Hepatocyte (in vitro differentiated cells): ENCODE measurements around the gene ZDHHC14. TPM values are rescaled to one million over a fixed set of nuclear protein-coding genes. Genes with fewer than 3 reads are reported as not detected.

Experiments used
- DNase-seq: peaks from one replicate; pipeline ENCODE4 v3.0.0-alpha.2; 2016; ENCODE audit warnings: low spot score
- H2AFZ ChIP-seq: fragments of 200-600 bp; sonication (generic); 2 replicates; pipeline ENCODE4 v1.6.0; 2016; ENCODE audit warnings: antibody characterized with exemption, mild to moderate bottlenecking
- H3K27ac ChIP-seq: fragments of 200-600 bp; sonication (generic); 2 replicates; pipeline ENCODE4 v1.5.1; 2016; ENCODE audit warnings: mild to moderate bottlenecking
- H3K27me3 ChIP-seq: fragments of 200-600 bp; sonication (generic); 2 replicates; pipeline ENCODE4 v1.6.1; 2016
- H3K36me3 ChIP-seq: fragments of 200-600 bp; sonication (generic); replicated peaks from 2 replicates; pipeline ENCODE4 v1.5.1; 2016; ENCODE audit warnings: low read depth; ENCODE audit not compliant: insufficient read depth
- H3K4me1 ChIP-seq: fragments of 200-600 bp; sonication (generic); 2 replicates; pipeline ENCODE4 v1.5.1; 2016; ENCODE audit warnings: mild to moderate bottlenecking, moderate library complexity; ENCODE audit not compliant: insufficient read depth
- H3K4me2 ChIP-seq: fragments of 200-600 bp; sonication (generic); 2 replicates; pipeline ENCODE4 v1.6.0; 2016
- H3K4me3 ChIP-seq: fragments of 200-600 bp; sonication (generic); 2 replicates; pipeline ENCODE4 v1.5.1; 2016; ENCODE audit warnings: mild to moderate bottlenecking
- H3K79me2 ChIP-seq: fragments of 200-600 bp; sonication (generic); 2 replicates; pipeline ENCODE4 v1.6.0; 2017; ENCODE audit warnings: mild to moderate bottlenecking
- H3K9me2 ChIP-seq: fragments of 200-600 bp; sonication (generic); replicated peaks from 2 replicates; pipeline ENCODE4 v1.6.0; 2017; ENCODE audit warnings: mild to moderate bottlenecking; ENCODE audit not compliant: insufficient read depth
- H3K9me3 ChIP-seq: fragments of 200-600 bp; sonication (generic); 2 replicates; pipeline ENCODE4 v1.5.1; 2016; ENCODE audit warnings: low read depth, mild to moderate bottlenecking
- H4K20me1 ChIP-seq: fragments of 200-600 bp; sonication (generic); 2 replicates; pipeline ENCODE4 v1.6.0; 2016; ENCODE audit warnings: mild to moderate bottlenecking; ENCODE audit not compliant: insufficient read depth, poor library complexity, severe bottlenecking
- EZH2 ChIP-seq: fragments of 200-600 bp; sonication (generic); IDR thresholded peaks from 2 replicates; pipeline ENCODE4 v1.6.1; 2016; ENCODE audit warnings: antibody characterized with exemption, mild to moderate bottlenecking, borderline replicate concordance
- EZH2phosphoT487 ChIP-seq: fragments of 200-600 bp; sonication (generic); IDR thresholded peaks from one replicate; pipeline ENCODE4 v1.6.1; 2018; ENCODE audit warnings: antibody characterized with exemption, mild to moderate bottlenecking, low read depth, moderate library complexity; ENCODE audit not compliant: unreplicated experiment, severe bottlenecking
- WGBS: methylation state at CpG from one replicate; pipeline ENCODE4 v1.1.6; 2016; ENCODE audit warnings: low lambda C conversion rate; ENCODE audit errors: missing lambda C conversion rate; 5-methylcytosine and 5-hydroxymethylcytosine counted together
- polyA plus RNA-seq: library from polyadenylated mRNA; unstranded; fragments of >200 nt; fragmentation: Nextera tagmentation; extraction: Ambion mirVana; gene quantifications from 2 replicates; pipeline ENCODE4 v1.2.1, GENCODE V29; 2016
- total RNA-seq: library from RNA; depleted of rRNA; stranded (reverse); fragments of >200 nt; gene quantifications from 2 replicates; pipeline ENCODE4 v1.2.3, GENCODE V29; 2014
- TF ChIP-seq, protein P1 (sequence below): fragments of 200-600 bp; sonication (generic); IDR thresholded peaks from 2 replicates; pipeline ENCODE4 v1.5.1; 2016; ENCODE audit warnings: antibody characterized with exemption, mild to moderate bottlenecking; ENCODE audit not compliant: poor library complexity

The ZDHHC14 gene
- total and polyA plus RNA-seq, 2 experiments from 2014 or later, result 11.8 to 25.2 TPM

GRCh38 chr6:157721426-157721825 is 340.4 kb downstream of the ZDHHC14 start:
- no peaks in the 10 kb centered on the region for H3K36me3 ChIP-seq
- 89% methylated on average over 17 of the region's 18 CpGs for WGBS

GRCh38 chr6:157721830-157722229 is 340.8 kb downstream of the ZDHHC14 start:
- Histone ChIP-seq H3K27ac (no peak overlapping the region), H3K79me2 (no peaks in the 10 kb centered on the region), H3K9me3 (no peaks in the 10 kb centered on the region), H3K27me3 (no peaks in the 10 kb centered on the region), H4K20me1 (no peaks in the 10 kb centered on the region), H2AFZ (no peak overlapping the region), H3K36me3 (no peaks in the 10 kb centered on the region), H3K4me1 (peaks cover 6% of the 10 kb centered on the region), H3K9me2 (no peaks in the 10 kb centered on the region), H3K4me2 (no peak overlapping the region), H3K4me3 (no peak overlapping the region)
- 93% methylated on average over 8 of the region's 8 CpGs for WGBS
- TF ChIP-seq, protein P1, sequence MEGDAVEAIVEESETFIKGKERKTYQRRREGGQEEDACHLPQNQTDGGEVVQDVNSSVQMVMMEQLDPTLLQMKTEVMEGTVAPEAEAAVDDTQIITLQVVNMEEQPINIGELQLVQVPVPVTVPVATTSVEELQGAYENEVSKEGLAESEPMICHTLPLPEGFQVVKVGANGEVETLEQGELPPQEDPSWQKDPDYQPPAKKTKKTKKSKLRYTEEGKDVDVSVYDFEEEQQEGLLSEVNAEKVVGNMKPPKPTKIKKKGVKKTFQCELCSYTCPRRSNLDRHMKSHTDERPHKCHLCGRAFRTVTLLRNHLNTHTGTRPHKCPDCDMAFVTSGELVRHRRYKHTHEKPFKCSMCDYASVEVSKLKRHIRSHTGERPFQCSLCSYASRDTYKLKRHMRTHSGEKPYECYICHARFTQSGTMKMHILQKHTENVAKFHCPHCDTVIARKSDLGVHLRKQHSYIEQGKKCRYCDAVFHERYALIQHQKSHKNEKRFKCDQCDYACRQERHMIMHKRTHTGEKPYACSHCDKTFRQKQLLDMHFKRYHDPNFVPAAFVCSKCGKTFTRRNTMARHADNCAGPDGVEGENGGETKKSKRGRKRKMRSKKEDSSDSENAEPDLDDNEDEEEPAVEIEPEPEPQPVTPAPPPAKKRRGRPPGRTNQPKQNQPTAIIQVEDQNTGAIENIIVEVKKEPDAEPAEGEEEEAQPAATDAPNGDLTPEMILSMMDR, result no peak
- TF ChIP-seq EZH2phosphoT487 (no peak), EZH2 (no peak)
- DNase-seq, result no peak

More at GRCh38 chr6:157721426-157721825, 340.4 kb downstream of the ZDHHC14 start:
- no peak overlapping the region for H3K27ac ChIP-seq
- no peak for DNase-seq
- TF ChIP-seq EZH2, result no peak
- H3K27me3 ChIP-seq, result no peaks in the 10 kb centered on the region
- H3K79me2 ChIP-seq, result no peaks in the 10 kb centered on the region
- H3K4me2 ChIP-seq, result no peak overlapping the region
- no peaks in the 10 kb centered on the region for H3K9me2 ChIP-seq
- H3K9me3 ChIP-seq, result no peaks in the 10 kb centered on the region
- H4K20me1 ChIP-seq, result no peaks in the 10 kb centered on the region
- peaks cover 9% of the 10 kb centered on the region for H3K4me1 ChIP-seq
- no peak overlapping the region for H3K4me3 ChIP-seq
- no peak overlapping the region for H2AFZ ChIP-seq

- WGBS, result 84% methylated on average over 4 of the region's 4 CpGs
- Histone ChIP-seq H3K9me3 (no peaks in the 10 kb centered on the region), H3K4me3 (no peak overlapping the region), H3K4me1 (peaks cover 6% of the 10 kb centered on the region), H3K27me3 (no peaks in the 10 kb centered on the region), H3K9me2 (no peaks in the 10 kb centered on the region), H4K20me1 (no peaks in the 10 kb centered on the region), H2AFZ (no peak overlapping the region), H3K36me3 (no peaks in the 10 kb centered on the region), H3K79me2 (no peaks in the 10 kb centered on the region), H3K4me2 (no peak overlapping the region), H3K27ac (no peak overlapping the region)
- no peak for DNase-seq
- TF ChIP-seq EZH2, result no peak
- TF ChIP-seq, protein P1, result no peak
- no peak for TF ChIP-seq EZH2phosphoT487
Observed at GRCh38 chr6:157723376-157723775, 342.4 kb downstream of the ZDHHC14 start.

DNA sequence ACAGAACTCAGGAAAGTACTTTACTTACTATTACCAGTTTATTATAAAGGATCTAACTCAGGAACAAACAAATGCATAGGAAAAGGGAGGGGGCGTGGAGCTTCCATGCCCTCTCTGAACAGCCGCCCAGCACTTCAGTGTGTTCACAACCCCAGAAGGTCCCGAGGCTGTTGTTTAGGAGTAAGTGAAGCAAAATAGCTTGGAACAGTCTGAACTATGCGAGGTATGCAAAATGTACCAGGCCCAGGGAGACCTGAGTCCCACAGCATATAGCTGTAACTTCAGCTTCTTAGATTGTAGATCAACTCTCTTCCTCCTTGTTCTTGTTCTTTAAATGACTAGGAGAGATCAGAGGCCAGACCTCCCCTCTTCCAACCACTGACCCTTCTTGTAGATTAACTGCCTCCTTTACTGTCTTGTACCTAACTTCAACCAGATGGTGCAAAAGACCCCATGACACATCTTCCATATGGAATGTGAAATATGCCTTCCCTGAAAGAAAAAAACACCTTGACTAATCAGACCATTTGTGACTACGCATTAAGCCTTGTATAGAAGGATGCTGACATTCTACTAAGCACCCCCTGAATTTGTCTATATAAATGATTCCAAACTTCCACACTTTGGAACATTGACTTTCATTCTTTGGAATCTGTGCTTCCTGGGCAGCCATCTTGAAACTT is 343.3 kb downstream of the ZDHHC14 start:
- H3K27ac ChIP-seq, result no peak overlapping the region
- H3K4me1 ChIP-seq, result no peaks in the 10 kb centered on the region
- H2AFZ ChIP-seq, result no peak overlapping the region
- H3K9me2 ChIP-seq, result no peaks in the 10 kb centered on the region
- H3K36me3 ChIP-seq, result no peaks in the 10 kb centered on the region
- H4K20me1 ChIP-seq, result no peaks in the 10 kb centered on the region
- no peaks in the 10 kb centered on the region for H3K27me3 ChIP-seq
- H3K79me2 ChIP-seq, result no peaks in the 10 kb centered on the region
- no peak overlapping the region for H3K4me2 ChIP-seq
- H3K9me3 ChIP-seq, result no peaks in the 10 kb centered on the region
- 83% methylated on average over 5 of the region's 5 CpGs for WGBS
- H3K4me3 ChIP-seq, result no peak overlapping the region
- TF ChIP-seq, protein P1, result no peak
- TF ChIP-seq EZH2phosphoT487 (no peak), EZH2 (no peak)
- no peak for DNase-seq
